Heart left ventricle (tissue), 16 donors: ENCODE data around the gene GREB1. TPM values are rescaled to one million over a fixed set of nuclear protein-coding genes. Genes with fewer than 3 reads are reported as not detected.

ENCODE experiments used
- ATAC-seq, 4 donors: fragments of 200-7000 bp; cut with Tn5 transposase; one replicate each; pipeline ENCODE4 v1.9.1; 2020 to 2022; ENCODE audit warnings: moderate library complexity in 4 of 4, mild to moderate bottlenecking in 3 of 4, moderate number of reproducible peaks in 1 of 4
- DNase-seq, 5 donors: peaks; one replicate each; pipeline ENCODE4 v3.0.0-alpha.2; 2020
- H3K27ac ChIP-seq, 12 donors: fragments of 200-600 bp; sonication (generic) in 4 of 12; one replicate each; pipeline versions ENCODE4 v1.5.0 to v1.8.0; 2016 to 2022; ENCODE audit warnings: mild to moderate bottlenecking in 2 of 12
- H3K27me3 ChIP-seq, 9 donors: fragments of 200-600 bp; sonication (generic) in 2 of 9; one replicate each; pipeline versions ENCODE4 v1.5.1 to v1.8.0; 2016 to 2022; ENCODE audit warnings: mild to moderate bottlenecking in 3 of 9
- H3K36me3 ChIP-seq, 9 donors: fragments of 200-600 bp; sonication (generic) in 2 of 9; one replicate each; pipeline versions ENCODE4 v1.5.0 to v1.8.0; 2018 to 2022; ENCODE audit warnings: mild to moderate bottlenecking in 2 of 9
- H3K4me1 ChIP-seq, 12 donors: fragments of 200-600 bp; sonication (generic) in 4 of 12; one replicate each; pipeline versions ENCODE4 v1.5.0 to v1.8.0; 2016 to 2022; ENCODE audit warnings: mild to moderate bottlenecking in 3 of 12
- H3K4me3 ChIP-seq, 12 donors: fragments of 200-600 bp; sonication (generic) in 4 of 12; one replicate each; pipeline versions ENCODE4 v1.5.0 to v1.8.0; 2017 to 2022; ENCODE audit warnings: mild to moderate bottlenecking in 9 of 12, moderate library complexity in 4 of 12
- H3K9me3 ChIP-seq, 12 donors: fragments of 200-600 bp; sonication (generic) in 4 of 12; one replicate each; pipeline versions ENCODE4 v1.5.0 to v1.8.0; 2016 to 2022; ENCODE audit warnings: mild to moderate bottlenecking in 1 of 12
- CTCF ChIP-seq, 12 donors: fragments of 200-600 bp; sonication (generic) in 4 of 12; IDR thresholded peaks; one replicate each; pipeline versions ENCODE4 v1.5.0 to v1.8.0; 2018 to 2022; ENCODE audit warnings: antibody characterized with exemption in 12 of 12, mild to moderate bottlenecking in 5 of 12
- POLR2A ChIP-seq, 2 donors: fragments of 450-650 bp; IDR thresholded peaks; one replicate each; pipeline ENCODE4 v1.6.1; 2017; ENCODE audit warnings: antibody characterized with exemption in 2 of 2, mild to moderate bottlenecking in 2 of 2, moderate library complexity in 2 of 2
- WGBS, 4 donors: extraction: QIAGEN DNeasy Blood & Tissue Kit in 2 of 4; methylation state at CpG; one replicate each; pipeline versions ENCODE4 v1.1.5 to v1.1.7; 2013 to 2018; 5-methylcytosine and 5-hydroxymethylcytosine counted together
- intact Hi-C, 10 donors: fragments of 100-400 bp; cut with DNase I; formaldehyde crosslinking; loops; one replicate each; pipeline versions ENCODE4 v1.11.1 to v1.14.2; 2022
- polyA plus RNA-seq, 2 donors: library from polyadenylated mRNA; stranded (reverse); fragments of 200-250 nt; gene quantifications; one replicate each; pipeline ENCODE4 v1.2.3, GENCODE V29; 2013
- total RNA-seq, 9 donors: library from RNA; depleted of rRNA in 2 of 9; stranded (reverse); fragments of >200 nt in 2 of 9; fragmentation: NEBNext Ultra II Directional in 3 of 9; extraction: Animal tissue kit (Norgen Biotek cat#: 25700) in 3 of 9; gene quantifications; one replicate each; pipeline versions ENCODE4 v1.1.0 to v1.2.4, GENCODE V29; 2016 to 2023
- donor health status: ischemic (EF 13 %, LVEDD 7.1; RV severe dilation, severe dysfunction).
- donor health status: healthy with polysubstance abuse.
- donor health status: DM: no; HTN: yes; CAD: no.
- donor health status: DM: no; HTN: no; CAD: no.
- donor health status: ischemic (EF 25% LVEDD 6.9; RV normal size, moderate dysfunction).
- donor health status: ischemic (EF 25% LVEDD 5.7; RV mildly dilated, moderate dysfunction).
- donor health status: healthy.
- donor health status: DM: yes; HTN: yes; CAD: no.
- donor health status: ischemic (EF 35%, LVEDD 5.7; RV mildly dilated, moderate dysfunction).
- donor health status: nonischemic (EF 11% LVEDD 7.7; RV severe dilation, severe dysfunction).
- donor health status: DM: yes; HTN: yes; CAD: no.
- donor health status: PGD.
- donor health status: ischemic (EF 29% LVEDD 5.4; RV normal size, mild dysfunction).
- donor health status: nonischemic (EF 23%, LVEDD 6.1; RV moderate dilation, normal function).

Gene GREB1
- total and polyA plus RNA-seq, 11 donors = 1.4 to 11.5 (median 5.6) TPM

- no peak overlapping the region for H3K4me3 ChIP-seq
- H3K9me3 ChIP-seq = no peaks in the 10 kb centered on the region
- TF ChIP-seq CTCF (IDR thresholded peaks at IDR 0.05) = no peak
- no peak for TF ChIP-seq POLR2A (IDR thresholded peaks at IDR 0.05)
- DNase-seq (no peak), ATAC-seq (no peak)
- peaks cover 0 to 7% (median 0%) of the 10 kb centered on the region in 12 donors for H3K4me1 ChIP-seq
- no peak overlapping the region for H3K27ac ChIP-seq
- WGBS, 4 donors = 85 to 93% (median 88%) methylated on average over 3 of the region's 3 CpGs
- H3K36me3 ChIP-seq = no peaks in the 10 kb centered on the region
- H3K27me3 ChIP-seq = no peaks in the 10 kb centered on the region
- intact Hi-C loops = no loop called here
Measured at GRCh38 chr2:11509657-11510360, 24.0 kb upstream of the GREB1 start.

DNA sequence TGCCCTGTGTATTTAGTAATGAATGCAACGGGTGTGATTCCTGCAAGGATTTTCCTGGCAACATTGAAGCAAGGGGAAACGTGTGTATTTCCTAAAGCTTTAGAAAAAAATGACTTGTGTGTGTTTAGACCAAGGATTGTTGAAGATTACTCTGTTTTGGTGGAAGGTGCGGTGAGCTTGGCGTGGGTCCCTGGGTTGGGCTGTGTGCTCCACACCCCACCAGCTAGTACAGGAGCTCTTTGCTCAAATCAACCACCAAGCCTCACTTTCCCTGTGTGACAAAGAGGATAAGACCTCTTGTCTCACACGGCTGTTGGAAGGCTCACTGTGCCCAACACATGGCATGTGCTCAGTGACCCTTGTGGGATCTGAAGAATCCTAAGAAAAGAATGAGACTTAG lies 21.4 kb upstream of the GREB1 start:
- Histone ChIP-seq H3K27me3 (no peaks in the 10 kb centered on the region), H3K4me1 (peaks cover 0 to 2% (median 0%) of the 10 kb centered on the region in 12 donors), H3K36me3 (no peaks in the 10 kb centered on the region), H3K4me3 (no peak overlapping the region), H3K27ac (no peak overlapping the region), H3K9me3 (no peaks in the 10 kb centered on the region)
- DNase-seq = no peak
- ATAC-seq = no peak
- WGBS, 4 donors = 62 to 70% (median 66%) methylated on average over 5 of the region's 5 CpGs
- intact Hi-C loops = no loop called here
- TF ChIP-seq POLR2A (IDR thresholded peaks at IDR 0.05) (no peak), CTCF (IDR thresholded peaks at IDR 0.05) (no peak)

DNA sequence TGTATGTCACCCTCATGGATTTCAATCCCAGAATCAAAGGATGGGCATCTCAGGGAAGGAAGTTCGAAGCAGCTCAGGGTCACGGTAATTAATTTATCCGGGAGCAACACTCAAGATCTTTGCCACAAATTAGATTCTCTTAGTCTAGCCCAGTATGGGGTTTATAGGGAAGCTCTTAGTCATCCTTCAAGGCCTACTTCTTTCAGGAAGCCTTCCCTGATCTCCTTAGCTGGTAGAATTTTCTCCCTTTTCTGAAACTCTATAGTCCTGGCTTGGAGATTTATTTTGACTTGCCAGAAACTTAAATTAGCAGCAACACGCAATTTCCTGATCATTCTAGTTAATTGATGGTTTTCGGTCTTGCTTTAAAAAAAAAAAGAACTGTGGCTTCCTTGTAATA lies 20.5 kb upstream of the GREB1 start:
- no peaks in the 10 kb centered on the region for H3K36me3 ChIP-seq
- ATAC-seq (no peak), DNase-seq (no peak)
- H3K4me3 ChIP-seq = no peak overlapping the region
- H3K4me1 ChIP-seq = peaks cover 0 to 2% (median 0%) of the 10 kb centered on the region in 12 donors
- TF ChIP-seq POLR2A (IDR thresholded peaks at IDR 0.05) = no peak
- no peak for TF ChIP-seq CTCF (IDR thresholded peaks at IDR 0.05)
- no peak overlapping the region for H3K27ac ChIP-seq
- no peaks in the 10 kb centered on the region for H3K9me3 ChIP-seq
- intact Hi-C loops = no loop called here
- H3K27me3 ChIP-seq = no peaks in the 10 kb centered on the region
- WGBS, 4 donors = 87 to 97% (median 93%) methylated on average over 5 of the region's 5 CpGs

DNA sequence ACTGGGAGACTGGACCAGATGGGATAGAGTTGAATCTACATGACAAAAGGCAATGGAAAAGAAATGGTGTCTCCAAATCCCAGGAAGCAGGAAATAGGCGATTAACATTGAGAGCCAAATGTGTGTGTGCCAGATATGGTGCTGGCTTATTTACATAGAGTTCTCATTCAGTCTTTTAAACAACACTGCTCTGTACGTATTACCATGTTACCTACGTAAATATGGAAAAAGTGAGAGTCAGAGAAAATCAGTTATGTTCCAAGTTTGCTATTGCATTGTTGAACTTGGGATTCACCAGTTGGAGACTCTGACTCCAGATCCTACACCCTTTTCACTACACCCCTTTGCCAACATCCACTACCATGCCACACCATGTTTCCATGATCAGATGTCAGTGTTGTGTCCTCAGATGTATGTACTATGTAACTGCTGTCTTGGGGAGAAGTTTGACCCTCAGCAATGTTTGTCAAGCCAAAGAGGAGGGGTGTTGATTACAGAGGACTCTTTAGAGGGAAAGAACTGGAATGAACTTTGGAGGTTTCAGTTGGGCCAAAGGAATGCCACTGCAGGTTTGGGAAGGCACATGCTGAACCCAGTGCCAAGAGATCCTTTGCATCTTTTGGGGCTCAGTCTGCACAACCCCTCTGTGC lies 19.6 kb upstream of the GREB1 start:
- TF ChIP-seq CTCF (IDR thresholded peaks at IDR 0.05) = no peak
- TF ChIP-seq POLR2A (IDR thresholded peaks at IDR 0.05) = no peak
- ATAC-seq = no peak
- no peak for DNase-seq

More for the DNA sequence above, 19.6 kb upstream of the GREB1 start:
- Histone ChIP-seq H3K4me3 (no peak overlapping the region), H3K27ac (no peak overlapping the region), H3K4me1 (peaks cover 0 to 2% (median 0%) of the 10 kb centered on the region in 12 donors), H3K9me3 (peaks cover 0 to 5% (median 0%) of the 10 kb centered on the region in 12 donors), H3K36me3 (no peaks in the 10 kb centered on the region), H3K27me3 (no peaks in the 10 kb centered on the region)
- intact Hi-C loops = no loop called here
- 73 to 90% (median 83%) methylated on average over 3 of the region's 3 CpGs for WGBS, 4 donors
